MCF 10A (cell line): ENCODE data around the gene IFNA16. TPM values are rescaled to one million over a fixed set of nuclear protein-coding genes. Genes with fewer than 3 reads are reported as not detected.
"Not testable (repeated sequence)": the region's sequence is repeated elsewhere in the genome, so short reads cannot be mapped to it uniquely, and the experiment has no call there.

Experiments used
- Bru-seq: library from RNA; stranded (reverse); fragments of 400-500 nt; gene quantifications from one replicate; lab custom pipeline; 2021; lab: Mats Ljungman, UMichigan
- BruChase-seq, 2 experiments: library from RNA; stranded (reverse); fragments of 400-500 nt; gene quantifications; one replicate each; lab custom pipeline; 2021; lab: Mats Ljungman, UMichigan
- BruUV-seq: library from RNA; stranded (reverse); fragments of 400-500 nt; replicated peaks from 2 replicates; lab custom pipeline; 2021; lab: Mats Ljungman, UMichigan
- CTCF ChIA-PET: fragments of 300-600 bp; sonication (Branson Sonifier 250); formaldehyde crosslinking; extraction: SDS; loops from one replicate; lab custom pipeline; 2021; ENCODE audit warnings: antibody characterized with exemption, inconsistent platforms; lab: Yijun Ruan, JAX
- POLR2A ChIA-PET: fragments of 300-600, 350-650 bp; sonication (Branson Sonifier 250); formaldehyde crosslinking; extraction: SDS; loops from one replicate; lab custom pipeline; 2020; ENCODE audit warnings: antibody characterized with exemption, inconsistent platforms; lab: Yijun Ruan, JAX
- DNase-seq: peaks from one replicate; pipeline ENCODE4 v3.0.0-alpha.2; 2018; ENCODE audit not compliant: unreplicated experiment
- H3K27ac Mint-ChIP-seq: one replicate; pipeline ENCODE4 v1.8.0; 2022; ENCODE audit warnings: mild to moderate bottlenecking, low read depth, mixed read lengths; ENCODE audit not compliant: unreplicated experiment
- H3K27me3 Mint-ChIP-seq: one replicate; pipeline ENCODE4 v1.8.0; 2022; ENCODE audit warnings: mixed read lengths; ENCODE audit not compliant: insufficient read depth, unreplicated experiment
- H3K36me3 Mint-ChIP-seq: one replicate; pipeline ENCODE4 v1.8.0; 2022; ENCODE audit warnings: mild to moderate bottlenecking, moderate library complexity, mixed read lengths; ENCODE audit not compliant: insufficient read depth, unreplicated experiment
- H3K4me1 Mint-ChIP-seq: one replicate; pipeline ENCODE4 v1.8.0; 2022; ENCODE audit warnings: mixed read lengths; ENCODE audit not compliant: insufficient read depth, unreplicated experiment
- H3K4me3 Mint-ChIP-seq: one replicate; pipeline ENCODE4 v1.8.0; 2022; ENCODE audit warnings: mild to moderate bottlenecking, moderate library complexity, mixed read lengths; ENCODE audit not compliant: unreplicated experiment
- H3K9me3 Mint-ChIP-seq: one replicate; pipeline ENCODE4 v1.8.0; 2022; ENCODE audit warnings: mixed read lengths; ENCODE audit not compliant: unreplicated experiment
- intact Hi-C: fragments of 100-400 bp; cut with micrococcal nuclease; formaldehyde crosslinking; loops from 2 replicates; pipeline ENCODE4 v1.14.1; 2022
- long read RNA-seq: library from polyadenylated mRNA; stranded (forward); transcript quantifications from one replicate; pipeline ENCODE4 v2.0.0, GENCODE V29; 2022
- total RNA-seq: library from RNA; stranded (reverse); gene quantifications from 2 replicates; pipeline ENCODE4 v1.2.3, GENCODE V29; 2022
- TF ChIP-seq, protein P1 (sequence below): fragments of 200-600 bp; IDR thresholded peaks from one replicate; pipeline ENCODE4 v1.8.0; 2022; ENCODE audit warnings: antibody characterized with exemption, mild to moderate bottlenecking; ENCODE audit not compliant: unreplicated experiment

Gene IFNA16
- total RNA-seq (not detected in 2 replicates), Bru-seq, nascent RNA (not detected), BruChase-seq, experiment 1, labeled RNA remaining after a 6-hour chase (not detected), BruChase-seq, experiment 2, labeled RNA remaining after a 2-hour chase (not detected)
- long read RNA-seq: 0 reads

DNA sequence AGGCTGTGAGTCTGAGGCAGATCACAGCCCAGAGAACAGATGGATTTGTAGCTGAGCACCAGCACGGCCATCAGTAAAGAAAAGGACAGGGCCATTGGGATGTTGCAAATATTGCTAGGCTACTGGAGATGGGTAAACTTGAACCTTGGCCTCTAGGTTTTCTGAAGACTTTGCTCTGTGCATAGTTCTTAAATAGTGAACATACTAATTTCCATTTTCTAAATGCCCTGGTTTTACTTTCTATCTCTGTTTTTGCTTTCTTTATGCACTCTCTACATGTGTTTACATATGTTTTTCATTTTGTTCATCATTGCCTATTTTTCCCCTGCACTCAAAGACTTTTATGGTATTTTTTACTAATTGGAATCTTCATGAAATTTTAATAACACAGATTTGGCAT, at the start of gene IFNA16:
IFNA16 (minus strand) TSS at position 101 of the 400 bp plus-strand sequence; CDS start at position 95, 6 bp downstream.
- POLR2A ChIA-PET, BruUV-seq, H3K4me3 Mint-ChIP-seq, H3K36me3 Mint-ChIP-seq, DNase-seq, H3K4me1 Mint-ChIP-seq, H3K27ac Mint-ChIP-seq, intact Hi-C loops, H3K9me3 Mint-ChIP-seq: not testable (repeated sequence)
- CTCF ChIA-PET: interaction anchor here (0.7 kb wide), 1 partner anchor 36 kb away, joined by 3 read pairs; no protein-coding TSS in a partner anchor
- peaks cover 36% of the 10 kb centered on the region for H3K27me3 Mint-ChIP-seq

DNA sequence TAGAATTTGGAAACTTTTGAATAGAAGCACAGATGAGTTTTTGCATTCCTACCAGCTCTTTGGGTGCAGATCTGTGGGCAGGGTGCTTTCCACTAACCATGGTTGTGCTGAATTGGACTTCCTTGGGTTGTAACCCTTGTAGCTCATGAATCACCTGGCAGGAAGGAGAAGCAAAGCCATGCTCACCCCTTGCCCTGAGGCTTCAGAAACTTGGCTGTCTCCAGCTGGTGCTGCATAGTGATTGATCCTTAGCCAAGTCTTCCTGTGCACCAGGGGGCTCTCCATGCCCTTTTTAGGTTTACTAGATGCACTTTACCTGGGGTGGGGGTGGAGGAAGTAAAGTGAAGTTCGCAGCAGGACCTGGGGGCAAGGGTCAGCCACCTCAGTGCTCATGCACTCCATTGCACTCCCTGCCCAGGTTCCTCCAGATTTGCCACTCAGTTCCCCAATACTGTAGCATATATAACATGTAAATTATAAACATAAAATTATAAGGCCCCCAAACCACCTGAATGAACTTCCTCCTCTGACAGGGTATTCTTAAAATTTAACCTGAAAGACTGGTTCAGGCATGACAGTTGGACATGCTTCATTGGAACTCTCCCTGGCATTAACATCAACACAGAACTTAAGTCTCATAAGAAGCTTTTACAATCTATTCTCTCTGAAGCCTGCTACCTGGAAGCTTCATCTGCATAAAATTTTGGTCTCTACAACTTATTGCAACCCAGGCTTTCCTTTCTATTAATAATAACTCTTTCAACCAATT, 48.5 kb upstream of the IFNA16 start:
- Mint-ChIP-seq H3K27ac (no peak overlapping the region), H3K4me1 (no peaks in the 10 kb centered on the region), H3K27me3 (peaks cover 63% of the 10 kb centered on the region), H3K36me3 (no peaks in the 10 kb centered on the region), H3K4me3 (no peak overlapping the region), H3K9me3 (no peaks in the 10 kb centered on the region)
- CTCF ChIA-PET: interaction anchor here (2.6 kb wide), 1 partner anchor 13 kb away, joined by 10 read pairs; no protein-coding TSS in a partner anchor
- POLR2A ChIA-PET: no interaction called here
- BruUV-seq: no TSS peak
- TF ChIP-seq, protein P1, sequence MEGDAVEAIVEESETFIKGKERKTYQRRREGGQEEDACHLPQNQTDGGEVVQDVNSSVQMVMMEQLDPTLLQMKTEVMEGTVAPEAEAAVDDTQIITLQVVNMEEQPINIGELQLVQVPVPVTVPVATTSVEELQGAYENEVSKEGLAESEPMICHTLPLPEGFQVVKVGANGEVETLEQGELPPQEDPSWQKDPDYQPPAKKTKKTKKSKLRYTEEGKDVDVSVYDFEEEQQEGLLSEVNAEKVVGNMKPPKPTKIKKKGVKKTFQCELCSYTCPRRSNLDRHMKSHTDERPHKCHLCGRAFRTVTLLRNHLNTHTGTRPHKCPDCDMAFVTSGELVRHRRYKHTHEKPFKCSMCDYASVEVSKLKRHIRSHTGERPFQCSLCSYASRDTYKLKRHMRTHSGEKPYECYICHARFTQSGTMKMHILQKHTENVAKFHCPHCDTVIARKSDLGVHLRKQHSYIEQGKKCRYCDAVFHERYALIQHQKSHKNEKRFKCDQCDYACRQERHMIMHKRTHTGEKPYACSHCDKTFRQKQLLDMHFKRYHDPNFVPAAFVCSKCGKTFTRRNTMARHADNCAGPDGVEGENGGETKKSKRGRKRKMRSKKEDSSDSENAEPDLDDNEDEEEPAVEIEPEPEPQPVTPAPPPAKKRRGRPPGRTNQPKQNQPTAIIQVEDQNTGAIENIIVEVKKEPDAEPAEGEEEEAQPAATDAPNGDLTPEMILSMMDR: no peak
- DNase-seq: no peak
- intact Hi-C loops: no loop called here

DNA sequence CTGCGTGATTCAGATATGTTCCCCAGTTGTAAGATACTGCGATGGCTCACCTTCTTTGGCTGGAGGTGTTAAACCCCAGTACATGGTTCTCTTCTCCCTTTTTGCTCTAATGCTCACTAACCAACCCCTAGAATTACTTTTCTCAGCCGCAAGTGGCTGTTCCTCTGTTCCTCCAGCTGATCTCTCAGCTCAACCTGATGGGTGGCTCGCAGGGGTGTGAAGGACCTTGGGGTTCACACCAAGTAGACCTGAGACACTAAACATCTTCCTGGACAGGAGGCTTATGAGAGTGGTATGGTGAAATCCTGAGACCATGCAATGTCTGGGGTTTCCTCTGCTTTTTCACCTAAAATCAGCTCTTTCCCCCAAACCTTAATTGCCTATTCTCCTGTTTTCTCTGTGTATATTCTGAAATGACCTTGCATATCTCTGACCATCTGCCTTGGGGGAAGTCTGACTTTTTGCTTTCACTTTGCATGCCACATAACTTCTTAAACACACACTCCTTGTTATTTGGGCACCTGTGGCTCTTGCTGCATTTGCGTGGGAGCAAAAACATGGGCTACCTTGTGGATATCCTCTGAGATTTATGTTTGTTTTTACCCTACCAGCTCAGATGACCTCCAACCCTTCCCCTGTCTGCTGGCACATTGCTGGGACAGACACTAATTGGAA, 38.6 kb upstream of the IFNA16 start:
- DNase-seq: no peak
- no TSS peak for BruUV-seq
- intact Hi-C loops: loop anchor here (10.0 kb wide), 2 partner anchors 199 to 989 kb away; no protein-coding TSS in a partner anchor
- Mint-ChIP-seq H3K36me3 (no peaks in the 10 kb centered on the region), H3K4me3 (no peak overlapping the region), H3K4me1 (peaks cover 6% of the 10 kb centered on the region), H3K27ac (no peak overlapping the region), H3K27me3 (peaks cover 63% of the 10 kb centered on the region), H3K9me3 (no peaks in the 10 kb centered on the region)
- POLR2A ChIA-PET: no interaction called here
- CTCF ChIA-PET: interaction anchor here (0.6 to 1.1 kb wide), 3 partner anchors 20 to 71 kb away, joined by 3 read pairs; no protein-coding TSS in a partner anchor
- TF ChIP-seq, protein P1: no peak

DNA sequence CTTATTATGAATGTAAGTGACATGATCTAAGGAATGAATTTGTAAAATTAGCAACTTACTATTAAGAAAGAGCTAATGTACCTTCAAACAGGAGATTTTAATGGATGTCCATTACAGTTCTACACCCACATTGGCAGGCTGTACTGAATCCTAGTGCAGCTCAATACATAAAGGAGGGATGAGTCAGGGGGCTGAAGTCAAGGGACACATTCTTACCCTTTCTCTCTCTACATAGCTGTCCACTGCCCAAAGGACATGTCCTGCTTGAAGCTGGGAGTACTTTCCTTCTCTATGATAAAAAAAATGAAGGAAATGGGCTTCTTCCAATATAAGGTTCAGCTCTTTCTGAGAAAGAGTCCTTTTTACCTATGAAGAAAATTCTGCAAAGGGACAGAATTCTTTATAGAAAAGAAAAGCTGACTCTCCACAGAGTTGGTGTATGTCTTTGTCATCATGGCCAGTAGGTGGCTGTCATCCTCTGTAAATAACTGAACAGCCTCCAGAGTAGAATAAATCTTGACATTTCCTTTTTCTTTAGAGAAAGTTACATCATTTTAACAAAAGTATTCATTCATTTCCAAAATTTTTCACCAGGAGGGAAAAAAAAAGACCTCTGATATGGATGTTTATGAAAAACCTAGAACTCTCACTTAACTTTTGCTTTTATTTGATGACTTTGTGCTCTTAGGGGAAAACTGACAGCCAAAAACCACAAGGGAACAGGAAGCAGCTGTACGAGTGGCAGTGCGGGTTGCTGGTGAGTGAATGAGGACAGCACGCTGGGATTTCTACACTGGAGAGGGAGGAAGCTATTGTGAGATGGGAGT, 35.8 kb upstream of the IFNA16 start:
- peaks cover 87% of the 10 kb centered on the region for H3K27me3 Mint-ChIP-seq
- BruUV-seq: no TSS peak
- ChIA-PET CTCF (interaction anchor here (0.5 to 2.6 kb wide), 26 partner anchors 9 to 1937 kb away, joined by 3 to 25 read pairs (median 4); no protein-coding TSS in a partner anchor), POLR2A (interaction anchor here (0.6 to 1.5 kb wide), 4 partner anchors 65 to 453 kb away, joined by 3 read pairs; no protein-coding TSS in a partner anchor)
- DNase-seq: peak; percentile 23
- intact Hi-C loops: loop anchor here (5.0 to 10.0 kb wide), 3 partner anchors 202 to 1199 kb away; no protein-coding TSS in a partner anchor
- H3K36me3 Mint-ChIP-seq: peaks cover 6% of the 10 kb centered on the region
- H3K4me3 Mint-ChIP-seq: no peak overlapping the region
- no peak overlapping the region for H3K27ac Mint-ChIP-seq
- TF ChIP-seq, protein P1: peak; percentile 25
- no peaks in the 10 kb centered on the region for H3K9me3 Mint-ChIP-seq
- H3K4me1 Mint-ChIP-seq: peaks cover 6% of the 10 kb centered on the region
